NCI-H510A (cell line): ENCODE measurements around the gene CYTIP.
"Not testable (repeated sequence)": the region's sequence is repeated elsewhere in the genome, so short reads cannot be mapped to it uniquely, and the experiment has no call there.

ENCODE experiments used
- DNase-seq: peaks from one replicate; lab custom pipeline; 2025; lab: John Stamatoyannopoulos, UW

CYTIP gene

DNA sequence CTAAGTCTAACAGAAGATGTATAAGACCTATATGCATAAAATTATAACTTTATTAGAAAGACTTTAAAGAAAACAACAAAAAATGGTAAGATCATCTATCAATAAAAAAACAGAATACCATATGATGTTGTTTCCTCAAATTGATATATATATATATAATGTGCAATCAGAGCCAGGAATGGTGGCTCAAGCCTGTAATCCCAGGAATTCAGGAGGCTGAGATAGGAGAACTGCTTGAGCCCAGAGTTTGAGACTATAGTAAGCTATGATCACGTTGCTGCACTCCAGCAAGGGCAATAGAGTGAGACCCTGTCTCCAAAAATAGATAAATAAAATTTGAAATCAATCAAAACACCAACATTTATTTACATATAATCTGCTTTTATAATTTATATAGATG, 19.5 kb downstream of the CYTIP start:
- DNase-seq: no peak

DNA sequence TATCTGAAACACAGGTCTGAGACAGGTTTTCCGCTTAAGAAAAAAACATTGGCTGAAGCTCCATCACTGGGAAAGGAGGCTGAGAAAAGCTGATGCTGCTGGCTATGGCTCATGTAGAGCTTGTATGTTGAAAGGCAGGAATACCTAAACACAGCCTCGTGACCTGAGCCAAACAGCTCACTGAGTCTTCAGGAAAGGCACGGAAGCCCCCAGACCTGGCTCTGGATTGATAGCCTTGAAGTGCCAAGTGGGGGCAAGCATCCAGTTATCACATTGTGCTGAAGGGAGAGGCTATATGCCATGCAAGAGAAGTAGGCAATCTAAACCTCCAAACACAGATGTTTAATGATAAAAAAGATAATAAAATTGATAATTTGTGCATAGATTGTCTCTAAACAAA, 21.9 kb downstream of the CYTIP start:
- no peak for DNase-seq

DNA sequence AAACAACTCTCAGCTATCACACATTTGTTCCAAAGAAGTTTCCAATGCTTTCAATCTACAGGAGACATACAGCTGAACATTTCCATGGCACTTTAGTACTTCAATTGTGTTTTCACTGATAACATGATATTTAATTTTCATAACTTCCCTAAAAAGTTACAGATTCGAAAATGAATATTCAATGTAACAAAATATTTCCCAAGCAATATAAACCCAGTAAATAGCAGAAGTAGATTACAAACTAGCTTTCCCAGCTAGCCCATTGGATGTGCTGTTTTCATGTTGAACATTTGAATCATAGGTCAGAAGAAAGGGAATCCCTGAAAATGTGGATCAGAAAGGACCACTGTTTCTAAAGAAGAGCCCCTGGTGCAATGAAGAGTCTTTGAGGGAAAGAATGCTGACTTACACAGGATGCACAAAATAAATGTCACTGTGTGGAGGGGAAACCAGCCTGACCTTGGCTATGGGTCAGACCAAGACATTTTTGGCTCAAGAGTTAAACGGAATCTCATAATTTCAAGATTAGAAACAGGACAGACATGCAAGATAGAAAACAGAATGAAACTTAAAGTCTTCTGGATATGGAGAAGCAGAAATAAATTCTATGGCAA, 22.5 kb downstream of the CYTIP start:
- no peak for DNase-seq

DNA sequence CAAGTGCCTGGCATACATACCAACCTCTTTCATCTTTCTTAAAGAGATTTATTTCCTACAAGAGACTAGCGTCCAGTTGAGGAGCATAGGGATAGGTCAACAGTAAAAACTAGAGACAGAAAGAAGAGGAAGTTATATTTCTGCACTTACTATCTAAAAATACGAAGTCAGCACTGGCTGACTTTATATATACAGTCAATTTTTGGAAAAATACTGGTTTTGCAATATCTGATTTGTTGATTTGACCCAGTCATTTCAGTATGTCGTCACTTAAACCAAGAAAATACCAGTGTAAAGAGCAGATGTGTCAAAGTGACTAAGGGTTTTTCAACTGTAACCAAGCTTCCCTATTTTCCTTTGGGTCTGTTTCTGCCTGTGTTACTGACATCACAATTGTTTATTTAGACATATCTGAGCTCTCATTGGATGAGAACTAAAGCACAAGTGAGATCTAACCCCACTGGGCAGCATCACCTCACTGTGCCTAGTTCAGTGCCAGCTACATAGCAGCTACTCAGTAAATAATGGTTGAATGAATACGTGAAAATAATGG, 23.0 kb downstream of the CYTIP start:
- DNase-seq: no peak

DNA sequence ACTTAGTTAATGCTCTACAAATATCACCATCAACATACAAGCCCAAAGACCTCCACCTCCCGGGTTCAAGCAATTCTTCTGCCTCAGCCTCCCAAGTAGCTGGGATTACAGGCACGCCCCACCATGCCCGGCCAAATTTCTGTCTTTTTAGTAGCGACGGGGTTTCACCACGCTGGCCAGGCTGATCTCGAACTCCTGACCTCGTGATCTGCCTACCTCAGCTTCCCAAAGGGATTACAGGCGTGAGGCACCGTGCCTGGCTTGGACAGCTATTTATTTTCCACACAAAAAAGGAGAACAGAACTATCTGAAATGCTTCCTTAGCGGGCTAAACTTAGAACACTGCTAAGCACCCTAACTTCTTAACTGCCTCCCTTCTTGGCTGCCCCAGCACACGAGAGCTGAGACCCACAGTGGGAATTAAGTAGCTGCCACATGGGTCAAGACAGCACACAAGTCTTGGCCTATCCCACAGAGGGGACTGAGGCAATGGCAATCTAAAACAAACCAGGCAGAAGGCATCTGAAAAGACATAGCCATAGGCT, 24.8 kb downstream of the CYTIP start:
- DNase-seq: no peak

DNA sequence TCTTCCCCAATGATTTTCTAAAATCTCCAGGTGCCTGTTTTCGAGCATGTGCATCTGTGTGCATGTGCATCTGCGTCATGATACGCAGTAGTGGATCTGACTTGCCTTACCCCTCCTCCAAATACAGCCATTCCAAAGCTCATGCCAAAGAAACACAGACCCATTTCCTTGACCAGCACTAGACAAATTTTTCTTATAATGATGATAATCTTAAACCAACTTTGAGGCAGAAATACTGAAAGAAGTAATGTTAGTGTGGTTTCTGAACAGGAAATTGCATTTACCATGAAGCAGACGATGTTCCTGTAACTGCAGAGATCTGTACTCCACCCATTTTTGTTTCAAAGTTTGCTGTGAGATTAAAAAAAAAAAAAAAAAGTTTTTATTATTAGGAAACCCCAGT, 25.6 kb downstream of the CYTIP start:
- DNase-seq: no peak

DNA sequence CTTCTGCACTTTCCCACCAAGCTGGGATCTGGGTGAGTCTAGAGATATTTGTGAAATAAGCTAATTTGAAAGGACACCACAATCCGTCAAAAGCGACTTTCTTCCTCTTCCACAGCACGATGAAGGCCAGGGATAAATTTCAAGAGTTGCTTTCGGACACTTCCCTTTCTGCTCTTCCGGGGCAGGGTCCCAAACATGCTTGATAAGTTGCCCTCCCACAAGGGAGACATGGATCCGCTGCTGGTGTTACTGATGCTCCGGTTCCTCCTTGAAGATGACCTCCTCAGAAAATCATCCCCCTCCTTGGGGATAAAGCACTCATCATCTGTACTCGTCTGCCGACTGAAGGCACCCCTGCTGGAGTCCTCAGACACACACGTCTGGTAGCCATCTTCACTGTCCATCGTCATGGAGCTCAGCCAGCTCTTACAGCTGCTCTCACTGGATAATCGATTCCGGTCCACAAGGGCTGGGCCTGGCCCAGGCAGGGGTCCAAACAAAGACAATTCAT, 28.2 kb downstream of the CYTIP start:
- DNase-seq: no peak

DNA sequence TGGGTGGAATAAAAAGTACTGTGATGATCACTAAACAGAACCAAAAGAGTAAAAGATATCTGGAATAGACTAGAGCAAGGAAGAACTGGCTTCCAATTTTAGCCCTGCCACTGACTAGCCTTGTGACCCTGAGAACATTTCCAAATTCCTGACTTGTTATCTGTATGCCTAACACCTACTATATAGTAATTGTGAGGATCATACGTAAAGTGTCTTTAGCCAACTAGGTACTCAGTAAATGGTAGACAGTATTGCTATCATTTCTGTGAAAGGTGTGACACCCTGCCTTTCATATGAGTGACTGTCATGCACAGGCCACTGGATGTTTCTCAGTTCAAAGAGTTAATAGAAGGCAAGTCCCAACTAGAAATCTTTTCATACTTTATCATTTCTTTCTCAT, 29.8 kb downstream of the CYTIP start:
- DNase-seq: no peak

DNA sequence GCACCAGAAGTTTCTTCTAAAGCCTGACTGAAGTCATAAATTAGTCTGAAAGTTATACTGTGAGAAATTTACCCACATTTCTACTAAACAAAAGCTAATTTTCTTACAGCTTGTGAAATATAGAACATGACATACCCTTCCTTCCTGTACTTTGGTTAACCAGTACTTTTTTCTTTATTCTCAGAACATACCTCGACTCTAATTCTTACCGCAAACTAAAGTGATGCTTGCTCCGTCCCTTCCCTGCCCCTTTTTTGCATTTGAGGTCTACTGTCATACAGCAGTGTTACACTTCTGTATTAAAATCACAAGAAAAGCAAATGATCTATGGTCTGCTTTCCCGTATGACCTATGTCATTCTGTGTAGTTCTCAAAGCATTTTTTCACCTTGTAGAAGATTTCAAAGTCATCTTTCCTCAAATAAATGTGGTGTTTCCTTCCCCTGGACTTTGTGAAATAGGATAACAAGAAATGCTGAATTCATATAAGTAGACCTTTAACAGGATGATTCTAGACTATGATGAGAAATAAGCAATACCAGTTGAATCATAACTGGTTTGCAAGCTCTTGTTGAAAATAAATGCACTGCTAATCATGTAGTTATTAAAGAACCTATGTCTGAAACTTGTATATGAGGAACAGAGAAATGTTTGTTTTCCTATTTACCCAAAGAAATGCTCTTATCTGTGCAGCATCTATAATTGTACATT, 30.4 kb downstream of the CYTIP start:
- no peak for DNase-seq

DNA sequence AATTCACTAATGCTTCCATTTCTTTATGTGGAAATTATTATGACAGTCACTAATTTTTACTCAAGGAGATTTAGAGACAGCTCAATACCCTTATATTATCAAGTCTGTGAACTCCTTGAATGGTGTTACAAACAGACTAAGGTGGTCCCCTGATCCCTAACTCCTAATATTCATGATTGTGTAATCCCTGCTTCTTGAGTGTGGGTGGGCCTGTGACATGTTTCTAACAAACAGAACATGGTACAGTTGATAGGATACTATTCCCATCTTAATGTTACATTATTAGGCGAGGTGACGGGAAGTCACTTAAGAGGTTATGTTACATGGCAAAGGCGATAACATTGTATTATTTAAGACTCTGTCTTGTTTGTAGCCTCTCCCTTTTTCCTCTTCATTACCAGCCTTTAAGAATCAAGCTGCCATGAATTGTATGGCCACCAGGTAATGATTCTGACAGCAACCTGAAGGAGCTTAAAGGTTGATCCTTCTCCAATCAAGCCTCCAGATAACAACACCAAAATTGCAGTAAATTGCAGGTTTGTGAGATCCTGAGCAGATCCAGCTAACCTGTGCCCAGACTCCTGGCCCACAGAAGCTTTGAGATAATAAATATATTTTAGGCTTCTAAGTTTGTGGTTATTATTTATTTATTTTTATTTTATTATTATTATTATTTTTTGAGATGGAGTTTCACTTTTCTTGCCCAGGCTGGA, 32.1 kb downstream of the CYTIP start:
- no peak for DNase-seq

DNA sequence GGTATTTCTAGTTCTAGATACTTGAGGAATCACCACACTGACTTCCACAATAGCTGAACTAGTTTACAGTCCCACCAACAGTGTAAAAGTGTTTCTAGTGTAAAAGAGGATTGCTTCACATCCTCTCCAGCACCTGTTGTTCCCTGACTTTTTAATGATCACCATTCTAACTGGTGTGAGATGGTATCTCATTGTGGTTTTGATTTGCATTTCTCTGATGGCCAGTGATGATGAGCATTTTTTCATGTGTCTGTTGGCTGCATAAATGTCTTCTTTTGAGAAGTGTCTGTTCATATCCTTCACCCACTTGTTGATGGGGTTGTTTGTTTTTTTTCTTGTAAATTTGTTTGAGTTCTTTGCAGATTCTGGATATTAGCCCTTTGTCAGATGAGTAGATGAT, 38.5 kb downstream of the CYTIP start:
- not testable (repeated sequence) for DNase-seq

DNA sequence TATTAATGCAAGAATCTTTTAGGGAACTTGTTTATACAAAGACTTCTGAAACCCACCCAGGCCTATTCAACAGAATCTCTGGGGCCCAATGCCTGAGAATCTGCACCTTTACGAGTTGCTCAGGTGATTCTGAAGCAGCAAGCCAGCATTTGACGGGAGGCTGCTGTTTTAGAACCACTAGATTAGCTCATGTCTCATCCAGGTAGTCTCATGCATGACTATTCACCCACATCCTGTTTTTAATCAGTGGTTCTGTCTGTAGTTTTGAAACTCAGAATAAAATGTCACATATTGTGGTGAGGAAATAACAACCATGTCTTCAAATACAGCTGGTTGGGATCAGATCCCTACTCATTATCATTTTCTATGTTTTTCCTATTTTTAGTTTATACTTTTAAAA, 39.5 kb downstream of the CYTIP start:
- DNase-seq: no peak

DNA sequence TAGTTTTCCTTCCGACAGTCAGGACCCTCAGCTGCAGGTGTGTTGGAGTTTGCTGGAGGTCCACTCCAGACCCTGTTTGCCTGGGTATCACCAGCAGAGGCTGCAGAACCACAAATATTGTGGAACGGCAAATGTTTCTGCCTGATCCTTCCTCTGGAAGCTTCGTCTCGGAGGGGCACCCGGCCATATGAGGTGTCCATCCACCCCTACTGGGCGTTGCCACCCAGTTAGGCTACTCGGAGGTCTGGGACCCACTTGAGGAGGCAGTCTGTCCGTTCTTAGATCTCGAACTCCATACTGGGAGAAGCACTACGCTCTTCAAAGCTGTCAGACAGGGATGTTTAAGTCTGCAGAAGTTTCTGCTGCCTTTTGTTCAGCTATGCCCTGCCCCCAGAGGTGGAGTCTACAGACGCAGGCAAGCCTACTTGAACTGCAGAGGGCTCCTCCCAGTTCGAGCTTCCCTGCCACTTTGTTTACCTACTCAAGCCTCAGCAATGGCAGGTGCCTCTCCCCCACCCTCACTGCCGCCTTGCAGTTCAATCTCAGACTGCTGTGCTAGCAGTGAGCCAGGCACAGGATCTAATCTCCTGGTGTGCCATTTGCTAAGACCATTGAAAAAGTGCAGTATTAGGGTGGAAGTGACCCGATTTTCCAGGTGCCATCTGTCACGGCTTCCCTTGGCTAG, 40.9 kb downstream of the CYTIP start:
- not testable (repeated sequence) for DNase-seq

DNA sequence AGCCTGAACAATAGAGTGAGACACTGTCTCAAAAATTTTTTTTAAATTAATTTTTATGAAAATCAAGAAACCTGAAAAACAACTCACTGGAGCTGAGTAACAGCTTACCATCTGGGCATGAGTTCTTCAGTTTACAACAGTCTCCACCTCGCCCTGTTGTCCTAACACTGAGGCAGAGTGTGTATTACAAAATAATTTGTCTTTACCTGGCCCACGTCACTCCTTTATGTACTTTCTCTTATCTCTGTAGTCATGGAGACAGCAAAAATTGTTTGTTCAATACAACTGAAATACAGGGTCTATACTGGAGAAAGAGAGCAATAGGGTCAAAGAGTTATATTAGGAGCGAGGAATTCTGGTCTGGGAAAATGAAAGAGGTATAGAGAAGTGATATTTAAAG, 48.1 kb downstream of the CYTIP start:
- no peak for DNase-seq

DNA sequence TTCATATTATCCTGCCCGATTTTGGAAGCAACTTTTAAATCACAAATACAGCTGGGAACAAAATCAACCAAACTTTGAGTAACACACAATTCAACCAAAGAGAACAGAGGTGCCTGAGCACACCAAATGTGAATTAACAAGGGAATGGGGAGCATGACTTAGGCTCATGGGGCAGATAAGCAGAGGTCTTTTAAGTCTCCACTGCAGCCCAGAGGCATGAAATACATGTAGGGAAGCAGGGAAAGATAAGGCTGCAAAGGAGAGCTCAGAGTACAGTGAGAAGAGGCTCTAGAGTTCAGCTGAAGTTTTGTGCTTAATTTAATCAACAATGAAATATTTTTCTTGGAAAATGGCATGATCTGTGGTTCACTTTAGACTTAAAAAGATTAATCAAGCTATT, 49.0 kb downstream of the CYTIP start:
- DNase-seq: no peak

DNA sequence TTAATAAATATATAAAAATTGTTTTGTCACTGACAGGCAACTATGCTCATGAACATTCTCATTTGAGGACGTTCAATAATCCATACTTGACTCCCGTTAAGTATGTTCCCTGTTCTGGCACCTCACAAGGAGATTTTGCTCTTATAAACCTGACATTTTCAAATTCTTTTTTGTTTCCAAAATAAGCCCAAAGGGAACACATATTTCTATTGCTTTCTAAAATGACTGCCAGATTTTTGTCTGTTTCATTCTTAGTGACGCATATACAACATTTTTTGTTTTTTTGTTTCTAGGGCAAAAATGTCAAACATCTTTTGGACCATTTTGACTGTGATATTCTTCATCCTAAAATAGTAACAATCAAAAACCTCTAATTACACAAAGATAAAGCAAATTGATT, 50.5 kb downstream of the CYTIP start:
- no peak for DNase-seq

DNA sequence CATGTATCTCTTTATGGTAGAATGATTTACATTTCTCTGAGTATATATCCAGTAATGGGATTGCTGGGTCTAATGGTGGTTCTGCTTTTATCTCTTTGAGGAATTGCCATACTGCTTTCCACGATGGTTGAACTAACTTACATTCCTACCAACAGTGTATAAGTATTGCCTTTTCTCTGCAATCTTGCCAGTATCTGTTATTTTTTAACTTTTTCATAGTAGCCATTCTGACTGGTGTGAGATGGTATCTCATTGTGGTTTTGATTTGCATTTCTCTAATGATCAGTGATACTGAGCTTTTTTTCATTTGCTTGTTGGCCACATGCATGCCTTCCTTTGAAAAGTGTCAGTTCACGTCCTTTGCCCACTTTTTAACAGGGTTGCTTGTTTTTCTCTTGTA, 55.1 kb downstream of the CYTIP start:
- no peak for DNase-seq

DNA sequence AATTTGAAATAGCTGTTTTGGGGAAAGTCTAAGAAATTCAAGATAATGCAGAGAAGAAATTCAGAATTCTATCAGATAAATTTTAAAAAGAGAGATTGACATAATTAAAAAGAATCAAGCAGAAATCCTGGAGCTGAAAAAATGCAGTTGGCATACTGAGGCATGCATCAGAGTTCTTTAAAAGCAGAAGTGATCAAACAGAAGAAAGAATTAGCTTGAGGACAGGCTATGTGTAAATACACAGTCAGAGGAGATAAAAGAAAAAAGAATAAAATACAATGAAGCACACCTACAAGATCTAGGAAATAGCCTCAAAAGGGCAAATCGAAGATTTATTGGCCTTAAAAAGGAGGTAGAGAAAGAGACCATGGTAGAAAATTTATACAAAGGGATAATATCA, 57.1 kb downstream of the CYTIP start:
- DNase-seq: no peak

DNA sequence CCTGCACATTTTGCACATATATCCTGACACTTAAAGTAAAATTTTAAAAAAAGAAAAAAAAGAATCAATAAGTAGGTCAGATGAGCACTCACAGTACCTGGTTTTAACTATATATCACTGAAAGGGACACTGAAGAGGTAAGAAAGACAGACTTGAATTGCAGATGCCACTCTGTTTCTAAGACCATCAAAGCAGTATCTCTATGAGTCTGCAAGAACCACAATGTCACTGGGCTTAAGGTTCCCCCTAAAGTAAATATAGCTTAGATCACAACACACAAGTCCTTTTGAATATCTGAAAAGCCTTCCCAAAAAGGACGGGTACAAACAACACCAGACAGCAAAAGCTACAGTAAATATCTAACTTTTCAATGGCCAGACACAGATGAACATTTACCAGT, 57.6 kb downstream of the CYTIP start:
- DNase-seq: no peak

DNA sequence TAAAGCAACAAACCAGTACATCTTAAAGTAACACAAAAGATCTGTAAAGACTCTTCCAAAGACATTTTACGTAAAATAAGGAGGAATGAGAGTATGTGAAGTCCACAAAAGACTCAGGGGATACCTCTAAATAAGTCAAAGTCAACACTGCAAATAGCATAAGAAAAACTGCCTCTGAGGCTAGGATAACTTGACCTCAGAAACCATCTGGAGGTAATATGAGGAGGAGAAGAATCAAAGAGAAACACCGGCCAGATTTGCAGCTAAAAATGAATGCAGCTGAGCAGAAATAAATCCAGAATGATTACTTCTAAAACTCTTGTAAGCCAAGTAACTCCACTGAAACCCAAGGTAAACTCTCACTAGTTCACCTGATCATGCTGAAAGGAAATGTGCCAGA, 66.0 kb downstream of the CYTIP start:
- DNase-seq: no peak

DNA sequence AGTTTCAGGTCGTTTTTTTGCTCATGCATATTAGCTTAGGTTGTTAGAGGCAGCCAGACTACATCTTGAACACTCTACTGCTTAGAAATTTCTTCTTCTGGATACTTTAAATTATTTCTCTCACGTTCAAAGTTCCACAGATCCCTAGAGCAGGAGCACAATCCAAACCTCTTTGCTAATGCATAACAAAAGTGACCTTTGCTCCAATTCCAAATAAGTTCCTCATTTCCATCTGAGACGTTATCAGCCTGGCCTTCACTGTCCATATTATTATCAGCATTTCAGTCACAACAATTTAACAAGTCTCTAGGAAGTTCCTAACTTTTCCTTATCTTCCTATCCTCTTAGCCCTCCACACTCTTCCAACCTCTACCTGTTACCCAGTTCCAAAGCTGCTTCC, 67.8 kb downstream of the CYTIP start:
- DNase-seq: no peak

DNA sequence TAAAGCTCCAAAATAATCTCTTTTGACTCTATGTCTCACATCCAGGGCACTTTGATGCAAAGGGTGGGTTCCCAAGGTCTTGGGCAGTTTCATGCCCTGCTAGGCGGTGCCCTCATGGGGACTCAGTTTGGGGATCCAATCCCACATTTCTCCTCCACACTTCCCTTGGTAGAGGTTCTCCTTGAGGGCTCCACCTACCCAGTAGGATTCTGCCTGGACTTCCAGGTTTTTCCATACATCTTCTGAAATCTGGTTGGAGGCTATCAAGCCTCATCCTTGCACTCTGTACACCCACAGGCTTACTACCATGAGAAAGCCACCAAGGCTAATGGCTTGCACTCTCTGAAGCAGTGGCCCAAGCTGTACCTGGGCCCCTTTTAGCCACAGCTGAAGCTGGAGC, 68.5 kb downstream of the CYTIP start:
- DNase-seq: no peak
